SK-N-SH (cell line): Measurements from ENCODE around the gene LHPP. TPM values are rescaled to one million over a fixed set of nuclear protein-coding genes. Genes with fewer than 3 reads are reported as not detected.

ENCODE experiments used
- CTCF ChIA-PET: fragments of 300-600, 350-600 bp; formaldehyde crosslinking; extraction: SDS; loops from one replicate; lab custom pipeline; 2021; lab: Yijun Ruan, JAX
- POLR2A ChIA-PET: fragments of 350-600 bp; sonication (Branson Sonifier 250); formaldehyde crosslinking; extraction: SDS; loops from one replicate; lab custom pipeline; 2020; ENCODE audit warnings: antibody characterized with exemption, inconsistent platforms; lab: Yijun Ruan, JAX
- DNase-seq: peaks from one replicate; pipeline ENCODE4 v3.0.0; 2012
- H2AFZ ChIP-seq: fragments of 200-600 bp; sonication (generic); 2 replicates; pipeline ENCODE4 v1.8.1; 2016; ENCODE audit warnings: antibody characterized with exemption, mild to moderate bottlenecking, low read depth
- H3F3A ChIP-seq: fragments of 200-600 bp; sonication (generic); replicated peaks from 2 replicates; pipeline ENCODE3; 2016; ENCODE audit warnings: antibody characterized with exemption, mild to moderate bottlenecking; ENCODE audit not compliant: insufficient read depth
- H3K27ac ChIP-seq, 2 experiments: fragments of 200-500 bp in 1 of 2; fragments of 200-600 bp in 1 of 2; sonication (Bioruptor generic) in 1 of 2; sonication (generic), shearing (Covaris generic) in 1 of 2; 2 replicates each; pipeline versions ENCODE4 v1.5.1 to v1.6.1; 2014 to 2016; ENCODE audit warnings: low read depth in 2 of 2, inconsistent platforms in 1 of 2, low read length in 1 of 2, mild to moderate bottlenecking in 1 of 2, mixed read lengths in 1 of 2
- H3K27me3 ChIP-seq: fragments of 200-600 bp; sonication (generic), shearing (Covaris generic); 2 replicates; pipeline ENCODE4 v1.6.1; 2016; ENCODE audit warnings: mixed run types; ENCODE audit not compliant: insufficient read depth
- H3K36me3 ChIP-seq, 2 experiments: fragments of 200-500 bp in 1 of 2; fragments of 200-600 bp in 1 of 2; sonication (Bioruptor generic) in 1 of 2; sonication (generic) in 1 of 2; replicated peaks in 1 of 2; 2 replicates each; pipeline versions ENCODE3 to v1.5.1; 2014 to 2016; ENCODE audit warnings: low read length in 1 of 2, mild to moderate bottlenecking in 1 of 2; ENCODE audit not compliant: insufficient read depth in 2 of 2, control insufficient read depth in 1 of 2
- H3K4me1 ChIP-seq, 2 experiments: fragments of 200-500 bp in 1 of 2; fragments of 200-600 bp in 1 of 2; sonication (Bioruptor generic) in 1 of 2; sonication (generic), shearing (Covaris generic) in 1 of 2; 2 replicates each; pipeline versions ENCODE4 v1.5.1 to v1.6.1; 2014 to 2016; ENCODE audit warnings: low read depth in 1 of 2, low read length in 1 of 2, mixed run types in 1 of 2; ENCODE audit not compliant: insufficient read depth in 2 of 2, control insufficient read depth in 1 of 2
- H3K4me2 ChIP-seq: fragments of 200-600 bp; sonication (generic), shearing (Covaris generic); 2 replicates; pipeline ENCODE4 v1.6.1; 2017; ENCODE audit warnings: mixed run types
- H3K4me3 ChIP-seq, 2 experiments: fragments of 200-500 bp in 1 of 2; fragments of 200-600 bp in 1 of 2; sonication (Bioruptor generic) in 1 of 2; sonication (generic), shearing (Covaris generic) in 1 of 2; 2 replicates each; pipeline versions ENCODE4 v1.5.1 to v1.8.1; 2014 to 2016; ENCODE audit warnings: low read depth in 2 of 2, inconsistent platforms in 1 of 2, low read length in 1 of 2, mild to moderate bottlenecking in 1 of 2, mixed read lengths in 1 of 2, moderate library complexity in 1 of 2
- H3K79me2 ChIP-seq: fragments of 200-600 bp; sonication (generic); 2 replicates; pipeline ENCODE4 v1.8.1; 2017; ENCODE audit warnings: mild to moderate bottlenecking; ENCODE audit not compliant: insufficient read depth
- H3K9ac ChIP-seq: fragments of 200-600 bp; sonication (generic); 2 replicates; pipeline ENCODE4 v1.6.1; 2017; ENCODE audit warnings: mixed run types
- H3K9me2 ChIP-seq: fragments of 200-600 bp; sonication (generic); 2 replicates; pipeline ENCODE4 v1.6.1; 2017; ENCODE audit warnings: mixed run types
- H3K9me3 ChIP-seq: fragments of 200-600 bp; sonication (generic); 2 replicates; pipeline ENCODE4 v1.6.1; 2017; ENCODE audit warnings: mixed run types, mild to moderate bottlenecking, moderate library complexity
- H4K20me1 ChIP-seq: fragments of 200-600 bp; sonication (generic); 2 replicates; pipeline ENCODE4 v1.6.1; 2017; ENCODE audit warnings: mild to moderate bottlenecking, mixed run types; ENCODE audit not compliant: insufficient read depth
- EZH2phosphoT487 ChIP-seq: fragments of 200-600 bp; sonication (generic); IDR thresholded peaks from 2 replicates; pipeline ENCODE4 v1.6.1; 2017; ENCODE audit warnings: low read depth, mixed run types, mild to moderate bottlenecking, antibody characterized with exemption, moderate library complexity, borderline replicate concordance
- FOSL2 ChIP-seq: IDR thresholded peaks from 2 replicates; pipeline ENCODE4 v1.4.0; 2012; ENCODE audit warnings: low read depth, mild to moderate bottlenecking, moderate library complexity, borderline replicate concordance
- JUND ChIP-seq: IDR thresholded peaks from 2 replicates; pipeline ENCODE4 v1.4.0; 2012
- MEF2A ChIP-seq: IDR thresholded peaks from 2 replicates; pipeline ENCODE4 v1.4.0; 2012; ENCODE audit warnings: low read depth, borderline replicate concordance
- MXI1 ChIP-seq: IDR thresholded peaks from 2 replicates; pipeline ENCODE4 v1.6.1; 2012; ENCODE audit warnings: mild to moderate bottlenecking, low read depth, low read length, improper control_type of control experiment
- RAD21 ChIP-seq: IDR thresholded peaks from 2 replicates; pipeline ENCODE4 v1.6.1; 2012; ENCODE audit warnings: mild to moderate bottlenecking, low read length
- RCOR1 ChIP-seq: fragments of 150-350 bp; IDR thresholded peaks from 2 replicates; pipeline ENCODE4 v1.6.1; 2017; ENCODE audit warnings: antibody characterized with exemption, low read length
- REST ChIP-seq: IDR thresholded peaks from 2 replicates; pipeline ENCODE4 v1.6.1; 2012; ENCODE audit warnings: mild to moderate bottlenecking, low read depth, low read length, moderate library complexity
- TEAD4 ChIP-seq: IDR thresholded peaks from 2 replicates; pipeline ENCODE4 v1.4.0; 2012; ENCODE audit warnings: mild to moderate bottlenecking, borderline replicate concordance; ENCODE audit not compliant: insufficient read depth
- USF1 ChIP-seq: IDR thresholded peaks from 2 replicates; pipeline ENCODE4 v1.4.0; 2012; ENCODE audit warnings: low read depth, borderline replicate concordance
- WGBS: methylation state at CpG from one replicate; pipeline ENCODE4 v1.1.6; 2017; ENCODE audit warnings: low lambda C conversion rate; 5-methylcytosine and 5-hydroxymethylcytosine counted together
- polyA plus RNA-seq, 3 experiments: library from polyadenylated mRNA; depleted of rRNA; stranded (reverse); fragments of >200 nt; gene quantifications; 2 replicates each; pipeline ENCODE4 v1.2.3, GENCODE V29; 2012
- TF ChIP-seq, protein P1 (sequence below): IDR thresholded peaks from 2 replicates; pipeline ENCODE4 v1.4.0; 2012; ENCODE audit warnings: low read depth
- TF ChIP-seq, protein P2 (sequence below): IDR thresholded peaks from 2 replicates; pipeline ENCODE4; 2012

LHPP gene
- polyA plus RNA-seq, 1 of the 3 experiments (the other 2 are of a cell fraction), result 29.8 TPM

DNA sequence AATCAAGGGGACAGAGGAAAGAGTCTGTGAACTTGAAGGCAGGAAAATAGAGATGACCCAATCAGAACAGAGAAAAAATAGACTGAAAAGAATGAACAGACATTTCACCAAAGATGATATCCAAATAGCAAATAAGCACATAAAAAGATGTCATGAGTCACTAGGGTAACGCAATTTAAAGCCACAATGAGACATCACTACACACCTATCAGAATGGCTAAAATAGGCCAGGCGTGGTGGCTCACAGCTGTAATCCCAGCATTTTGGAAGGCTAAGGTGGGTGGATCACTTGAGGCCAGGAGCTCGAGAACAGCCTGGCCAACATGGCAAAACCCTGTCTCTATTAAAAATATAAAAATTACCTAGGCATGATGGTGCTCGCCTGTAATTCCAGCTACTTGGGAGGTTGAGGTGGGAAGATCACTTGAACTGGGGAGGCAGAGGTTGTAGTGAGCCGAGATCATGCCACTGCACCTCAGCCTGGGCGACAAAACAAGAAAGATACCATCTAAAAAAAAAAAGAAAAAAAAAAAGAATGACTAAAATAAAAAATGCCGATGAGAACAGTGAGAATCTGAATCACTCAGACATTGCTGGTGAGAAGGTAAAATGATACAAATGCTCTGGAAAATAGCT is 100.9 kb downstream of the LHPP start:
- Histone ChIP-seq H3K4me2 (no peak overlapping the region), H3K9me2 (no peaks in the 10 kb centered on the region), H3K9ac (no peak overlapping the region), H3K36me3 (no peaks in the 10 kb centered on the region), H3K4me3 (no peak overlapping the region), H4K20me1 (no peaks in the 10 kb centered on the region), H2AFZ (no peak overlapping the region), H3K27ac (no peak overlapping the region), H3K79me2 (no peaks in the 10 kb centered on the region), H3K4me1 (no peaks in the 10 kb centered on the region), H3K27me3 (no peaks in the 10 kb centered on the region), H3F3A (no peaks in the 10 kb centered on the region), H3K9me3 (no peaks in the 10 kb centered on the region)
- no peak for DNase-seq
- POLR2A ChIA-PET, result interaction anchor here (0.6 kb wide), 1 partner anchor 12 kb away, joined by 3 read pairs; no protein-coding TSS in a partner anchor
- 80% methylated on average over 7 of the region's 7 CpGs for WGBS
- no peak for TF ChIP-seq RCOR1
- no peak for TF ChIP-seq FOSL2
- TF ChIP-seq MEF2A, result no peak
- TF ChIP-seq REST, result no peak
- no peak for TF ChIP-seq TEAD4
- TF ChIP-seq EZH2phosphoT487, result no peak
- TF ChIP-seq JUND, result no peak
- TF ChIP-seq RAD21, result no peak
- TF ChIP-seq, protein P1, sequence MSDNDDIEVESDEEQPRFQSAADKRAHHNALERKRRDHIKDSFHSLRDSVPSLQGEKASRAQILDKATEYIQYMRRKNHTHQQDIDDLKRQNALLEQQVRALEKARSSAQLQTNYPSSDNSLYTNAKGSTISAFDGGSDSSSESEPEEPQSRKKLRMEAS, result no peak
- CTCF ChIA-PET, result interaction anchor here (2.2 kb wide), 1 partner anchor 179 kb away, joined by 6 read pairs; no protein-coding TSS in a partner anchor

- H3K9ac ChIP-seq, result no peak overlapping the region
- H3K9me2 ChIP-seq, result no peaks in the 10 kb centered on the region
- H3K4me2 ChIP-seq, result no peak overlapping the region
- no peak overlapping the region for H3K27ac ChIP-seq
- H3K79me2 ChIP-seq, result no peaks in the 10 kb centered on the region
- H4K20me1 ChIP-seq, result no peaks in the 10 kb centered on the region
- WGBS, result 64% methylated on average over 7 of the region's 7 CpGs
- ChIA-PET CTCF (interaction anchor here (1.6 to 2.2 kb wide), 2 partner anchors 9 to 178 kb away, joined by 4 to 6 read pairs; no protein-coding TSS in a partner anchor), POLR2A (interaction anchor here (0.6 kb wide), 1 partner anchor 13 kb away, joined by 3 read pairs; no protein-coding TSS in a partner anchor)
- no peak for DNase-seq
- no peak overlapping the region for H2AFZ ChIP-seq
- H3K4me3 ChIP-seq, result no peak overlapping the region
- H3K9me3 ChIP-seq, result no peaks in the 10 kb centered on the region
- H3K4me1 ChIP-seq, result no peaks in the 10 kb centered on the region
- no peaks in the 10 kb centered on the region for H3K27me3 ChIP-seq
- H3K36me3 ChIP-seq, result no peaks in the 10 kb centered on the region
- no peaks in the 10 kb centered on the region for H3F3A ChIP-seq
- TF ChIP-seq JUND, result no peak
- no peak for TF ChIP-seq MXI1
- no peak for TF ChIP-seq EZH2phosphoT487
- TF ChIP-seq, protein P1, result no peak
- TF ChIP-seq USF1, result no peak
- TF ChIP-seq RCOR1, result no peak
- TF ChIP-seq REST, result no peak
- TF ChIP-seq, protein P2, sequence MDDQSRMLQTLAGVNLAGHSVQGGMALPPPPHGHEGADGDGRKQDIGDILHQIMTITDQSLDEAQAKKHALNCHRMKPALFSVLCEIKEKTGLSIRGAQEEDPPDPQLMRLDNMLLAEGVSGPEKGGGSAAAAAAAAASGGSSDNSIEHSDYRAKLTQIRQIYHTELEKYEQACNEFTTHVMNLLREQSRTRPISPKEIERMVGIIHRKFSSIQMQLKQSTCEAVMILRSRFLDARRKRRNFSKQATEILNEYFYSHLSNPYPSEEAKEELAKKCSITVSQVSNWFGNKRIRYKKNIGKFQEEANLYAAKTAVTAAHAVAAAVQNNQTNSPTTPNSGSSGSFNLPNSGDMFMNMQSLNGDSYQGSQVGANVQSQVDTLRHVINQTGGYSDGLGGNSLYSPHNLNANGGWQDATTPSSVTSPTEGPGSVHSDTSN, result no peak
- no peak for TF ChIP-seq TEAD4
- no peak for TF ChIP-seq MEF2A
These were observed 101.9 kb downstream of the LHPP start for GRCh38 chr10:124563320-124564040.
